ENCODE measurements around the gene COA1.

GRCh38 chr7:43752411-43752810 lies 23.1 kb upstream of the COA1 start:
- no peak for TF ChIP-seq POLR2A (IDR thresholded peaks at IDR 0.05)
- TF ChIP-seq, protein P1, sequence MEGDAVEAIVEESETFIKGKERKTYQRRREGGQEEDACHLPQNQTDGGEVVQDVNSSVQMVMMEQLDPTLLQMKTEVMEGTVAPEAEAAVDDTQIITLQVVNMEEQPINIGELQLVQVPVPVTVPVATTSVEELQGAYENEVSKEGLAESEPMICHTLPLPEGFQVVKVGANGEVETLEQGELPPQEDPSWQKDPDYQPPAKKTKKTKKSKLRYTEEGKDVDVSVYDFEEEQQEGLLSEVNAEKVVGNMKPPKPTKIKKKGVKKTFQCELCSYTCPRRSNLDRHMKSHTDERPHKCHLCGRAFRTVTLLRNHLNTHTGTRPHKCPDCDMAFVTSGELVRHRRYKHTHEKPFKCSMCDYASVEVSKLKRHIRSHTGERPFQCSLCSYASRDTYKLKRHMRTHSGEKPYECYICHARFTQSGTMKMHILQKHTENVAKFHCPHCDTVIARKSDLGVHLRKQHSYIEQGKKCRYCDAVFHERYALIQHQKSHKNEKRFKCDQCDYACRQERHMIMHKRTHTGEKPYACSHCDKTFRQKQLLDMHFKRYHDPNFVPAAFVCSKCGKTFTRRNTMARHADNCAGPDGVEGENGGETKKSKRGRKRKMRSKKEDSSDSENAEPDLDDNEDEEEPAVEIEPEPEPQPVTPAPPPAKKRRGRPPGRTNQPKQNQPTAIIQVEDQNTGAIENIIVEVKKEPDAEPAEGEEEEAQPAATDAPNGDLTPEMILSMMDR (IDR thresholded peaks at IDR 0.05), result no peak
